ENCODE measurements around the gene SMU1. TPM values are rescaled to one million over a fixed set of nuclear protein-coding genes. Genes with fewer than 3 reads are reported as not detected.

Gene SMU1
- total and polyA plus RNA-seq, 2 of the 13 experiments (the other 11 are each of a cell fraction or from before 2014, with no cell fraction given): 12.9 to 36.6 TPM

GRCh38 chr9:33048054-33048465 lies 28.4 kb downstream of the SMU1 start (continued):
- TF ChIP-seq RERE (CRISPR knock-in tag; IDR thresholded peaks at IDR 0.05; ENCODE audit: low read depth) (no peak), RFX1 (IDR thresholded peaks at IDR 0.05) (no peak), SMAD9 (CRISPR knock-in tag; IDR thresholded peaks at IDR 0.05) (no peak), ZNF383 (CRISPR knock-in tag; IDR thresholded peaks at IDR 0.05; ENCODE audit: borderline replicate concordance) (no peak), ARID4A (CRISPR knock-in tag; IDR thresholded peaks at IDR 0.05; ENCODE audit: borderline replicate concordance) (peak; percentile 37; the same call in 1 of the 2 replicates), BCL6 (CRISPR knock-in tag; IDR thresholded peaks at IDR 0.05) (0 out of 2 replicates have a peak, but pooled peaks have one; percentile 22), ATAD3A (CRISPR knock-in tag; IDR thresholded peaks at IDR 0.05) (no peak), ZFP1 (CRISPR knock-in tag; IDR thresholded peaks at IDR 0.05) (no peak), TCF7L2 (IDR thresholded peaks at IDR 0.05; ENCODE audit: low read depth, low read length) (no peak), ZBTB34 (CRISPR knock-in tag; IDR thresholded peaks at IDR 0.05) (no peak; the same call in 1 of the 2 replicates), RAD51 (IDR thresholded peaks at IDR 0.05; ENCODE audit: borderline replicate concordance) (no peak), ZBTB14 (CRISPR knock-in tag; IDR thresholded peaks at IDR 0.05) (no peak), IKZF4 (CRISPR knock-in tag; IDR thresholded peaks at IDR 0.05; ENCODE audit: borderline replicate concordance, low read depth, not compliant biosample characterization) (no peak), ZNF839 (CRISPR knock-in tag; IDR thresholded peaks at IDR 0.05; ENCODE audit: borderline replicate concordance) (no peak), TFAP4 (IDR thresholded peaks at IDR 0.05; ENCODE audit: borderline replicate concordance, low read depth) (no peak), BRF2 (CRISPR knock-in tag; IDR thresholded peaks at IDR 0.05) (no peak)
